Measurements from ENCODE around the gene YIPF3. TPM values are rescaled to one million over a fixed set of nuclear protein-coding genes. Genes with fewer than 3 reads are reported as not detected.

YIPF3 gene
- total RNA-seq, 2 experiments from 2014 or later, result 38.2 to 41.9 TPM

GRCh38 chr6:43497689-43498088 is 19.0 kb downstream of the YIPF3 start:
- H2AFZ ChIP-seq (ENCODE audit: low read length), result no peak overlapping the region
- CTCF ChIA-PET (ENCODE audit: unreplicated experiment), result no interaction called here
- H3K27ac ChIP-seq (ENCODE audit: low read depth, low read length, poor library complexity, severe bottlenecking), result no peak overlapping the region

DNA sequence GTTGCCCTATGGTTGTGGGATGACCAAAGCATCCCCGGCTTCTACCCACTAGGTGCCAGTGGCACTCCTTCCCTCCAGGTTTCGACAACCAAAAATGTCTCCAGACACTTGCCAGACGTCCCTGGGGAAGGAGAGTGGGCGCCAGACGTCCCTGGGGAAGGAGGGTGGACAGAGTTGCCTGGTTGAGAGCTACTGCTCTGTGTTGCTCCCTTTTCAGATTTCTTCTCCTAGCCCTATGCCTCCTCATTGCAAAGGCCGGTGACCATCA is 19.7 kb downstream of the YIPF3 start:
- intact Hi-C loops (cut with micrococcal nuclease; ENCODE audit: unreplicated experiment), result no loop called here
- no peak overlapping the region for H2AFZ ChIP-seq (ENCODE audit: low read length)
- H3K79me2 ChIP-seq (ENCODE audit: insufficient read depth, low read depth, low read length), result no peaks in the 10 kb centered on the region
- H3K4me2 ChIP-seq (ENCODE audit: low read length), result no peak overlapping the region
- CTCF ChIA-PET (ENCODE audit: unreplicated experiment), result no interaction called here
- no peaks in the 10 kb centered on the region for H3K4me1 ChIP-seq (ENCODE audit: insufficient read depth, low read length, poor library complexity, severe bottlenecking)
- H3K9me2 ChIP-seq (ENCODE audit: insufficient read depth, low read length), result no peaks in the 10 kb centered on the region
- no peak for DNase-seq (ENCODE audit: low spot score)
- no peaks in the 10 kb centered on the region for H4K20me1 ChIP-seq (ENCODE audit: insufficient read depth, low read length)
- POLR2A ChIA-PET, result interaction anchor here (0.6 kb wide), 1 partner anchor 62 kb away, joined by 3 read pairs; no protein-coding TSS in a partner anchor
- no TSS peak for BruUV-seq (replicated peaks)
- H3K27ac ChIP-seq (ENCODE audit: low read depth, low read length, poor library complexity, severe bottlenecking), result no peak overlapping the region
- peaks cover 28% of the 10 kb centered on the region; the same call in 1 of the 2 replicates for H3K36me3 ChIP-seq (ENCODE audit: insufficient read depth, low read length)
- H3K9me3 ChIP-seq (ENCODE audit: low read length), result no peaks in the 10 kb centered on the region
- TF ChIP-seq EZH2phosphoT487 (IDR thresholded peaks at IDR 0.05; ENCODE audit: borderline replicate concordance, low read depth, low read length), result no peak
- TF ChIP-seq, protein P1, sequence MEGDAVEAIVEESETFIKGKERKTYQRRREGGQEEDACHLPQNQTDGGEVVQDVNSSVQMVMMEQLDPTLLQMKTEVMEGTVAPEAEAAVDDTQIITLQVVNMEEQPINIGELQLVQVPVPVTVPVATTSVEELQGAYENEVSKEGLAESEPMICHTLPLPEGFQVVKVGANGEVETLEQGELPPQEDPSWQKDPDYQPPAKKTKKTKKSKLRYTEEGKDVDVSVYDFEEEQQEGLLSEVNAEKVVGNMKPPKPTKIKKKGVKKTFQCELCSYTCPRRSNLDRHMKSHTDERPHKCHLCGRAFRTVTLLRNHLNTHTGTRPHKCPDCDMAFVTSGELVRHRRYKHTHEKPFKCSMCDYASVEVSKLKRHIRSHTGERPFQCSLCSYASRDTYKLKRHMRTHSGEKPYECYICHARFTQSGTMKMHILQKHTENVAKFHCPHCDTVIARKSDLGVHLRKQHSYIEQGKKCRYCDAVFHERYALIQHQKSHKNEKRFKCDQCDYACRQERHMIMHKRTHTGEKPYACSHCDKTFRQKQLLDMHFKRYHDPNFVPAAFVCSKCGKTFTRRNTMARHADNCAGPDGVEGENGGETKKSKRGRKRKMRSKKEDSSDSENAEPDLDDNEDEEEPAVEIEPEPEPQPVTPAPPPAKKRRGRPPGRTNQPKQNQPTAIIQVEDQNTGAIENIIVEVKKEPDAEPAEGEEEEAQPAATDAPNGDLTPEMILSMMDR (conservative IDR thresholded peaks at IDR 0.05; ENCODE audit: low read length), result no peak
- no peak overlapping the region for H3K4me3 ChIP-seq (ENCODE audit: low read depth, low read length, poor library complexity, severe bottlenecking)

More at GRCh38 chr6:43497689-43498088, 19.0 kb downstream of the YIPF3 start:
- Histone ChIP-seq H4K20me1 (ENCODE audit: insufficient read depth, low read length) (no peaks in the 10 kb centered on the region), H3K36me3 (ENCODE audit: insufficient read depth, low read length) (peaks cover 35% of the 10 kb centered on the region; the same call in 1 of the 2 replicates), H3K79me2 (ENCODE audit: insufficient read depth, low read depth, low read length) (no peaks in the 10 kb centered on the region), H3K4me3 (ENCODE audit: low read depth, low read length, poor library complexity, severe bottlenecking) (no peak overlapping the region), H3K9me2 (ENCODE audit: insufficient read depth, low read length) (no peaks in the 10 kb centered on the region), H3K4me2 (ENCODE audit: low read length) (no peak overlapping the region), H3K4me1 (ENCODE audit: insufficient read depth, low read length, poor library complexity, severe bottlenecking) (no peaks in the 10 kb centered on the region), H3K9me3 (ENCODE audit: low read length) (no peaks in the 10 kb centered on the region)
- intact Hi-C loops (cut with micrococcal nuclease; ENCODE audit: unreplicated experiment), result no loop called here
- no TSS peak for BruUV-seq (replicated peaks)
- TF ChIP-seq, protein P1 (conservative IDR thresholded peaks at IDR 0.05; ENCODE audit: low read length), result no peak
- TF ChIP-seq EZH2phosphoT487 (IDR thresholded peaks at IDR 0.05; ENCODE audit: borderline replicate concordance, low read depth, low read length), result no peak
- DNase-seq (ENCODE audit: low spot score), result no peak
- POLR2A ChIA-PET, result interaction anchor here (0.7 to 0.8 kb wide), 2 partner anchors 19 to 53 kb away, joined by 3 read pairs; partner anchors contain the start of gene YIPF3

GRCh38 chr6:43496370-43497128 is 20.2 kb downstream of the YIPF3 start:
- intact Hi-C loops (cut with micrococcal nuclease; ENCODE audit: unreplicated experiment), result no loop called here

More at GRCh38 chr6:43496370-43497128, 20.2 kb downstream of the YIPF3 start:
- no peak overlapping the region for H3K4me2 ChIP-seq (ENCODE audit: low read length)
- no peaks in the 10 kb centered on the region for H3K9me2 ChIP-seq (ENCODE audit: insufficient read depth, low read length)
- no peak overlapping the region for H3K27ac ChIP-seq (ENCODE audit: low read depth, low read length, poor library complexity, severe bottlenecking)
- H3K4me1 ChIP-seq (ENCODE audit: insufficient read depth, low read length, poor library complexity, severe bottlenecking), result no peaks in the 10 kb centered on the region
- H3K4me3 ChIP-seq (ENCODE audit: low read depth, low read length, poor library complexity, severe bottlenecking), result no peak overlapping the region
- CTCF ChIA-PET (ENCODE audit: unreplicated experiment), result no interaction called here
- peaks cover 28% of the 10 kb centered on the region; the same call in 1 of the 2 replicates for H3K36me3 ChIP-seq (ENCODE audit: insufficient read depth, low read length)
- peak; percentile 51 for DNase-seq (ENCODE audit: low spot score)
- BruUV-seq (replicated peaks), result no TSS peak
- no peaks in the 10 kb centered on the region for H4K20me1 ChIP-seq (ENCODE audit: insufficient read depth, low read length)
- H3K9me3 ChIP-seq (ENCODE audit: low read length), result no peaks in the 10 kb centered on the region
- H3K79me2 ChIP-seq (ENCODE audit: insufficient read depth, low read depth, low read length), result no peaks in the 10 kb centered on the region
- POLR2A ChIA-PET, result interaction anchor here (0.6 kb wide), 1 partner anchor 61 kb away, joined by 3 read pairs; no protein-coding TSS in a partner anchor
- TF ChIP-seq, protein P1 (conservative IDR thresholded peaks at IDR 0.05; ENCODE audit: low read length), result peak; percentile 72
- no peak for TF ChIP-seq EZH2phosphoT487 (IDR thresholded peaks at IDR 0.05; ENCODE audit: borderline replicate concordance, low read depth, low read length)
- no peak overlapping the region for H2AFZ ChIP-seq (ENCODE audit: low read length)

Measured in OCI-LY7 (cell line).